Activated CD4-positive, alpha-beta memory T cell treated with anti-CD3 and anti-CD28 coated beads, Interleukin-2, amount 10 ng/mL, durations not matched to agents 7 days and 5 days (primary cell): Measurements from ENCODE around the gene CLEC11A. TPM values are rescaled to one million over a fixed set of nuclear protein-coding genes. Genes with fewer than 3 reads are reported as not detected.

Experiments used
- CTCF ChIA-PET: fragments of 350-600 bp; sonication (Branson Sonifier 250); formaldehyde crosslinking; loops from one replicate; lab custom pipeline; 2021; ENCODE audit warnings: antibody characterized with exemption, inconsistent platforms; lab: Charles Lee
- POLR2A ChIA-PET: fragments of 350-600 bp; sonication (Branson Sonifier 250); formaldehyde crosslinking; loops from one replicate; lab custom pipeline; 2021; ENCODE audit warnings: antibody characterized with exemption; lab: Charles Lee
- DNase-seq: peaks from one replicate; pipeline ENCODE4 v3.0.0-alpha.2; 2020
- H3K27ac Mint-ChIP-seq: one replicate; pipeline ENCODE4 v1.8.0; 2021; ENCODE audit warnings: mild to moderate bottlenecking, mixed read lengths
- H3K27me3 Mint-ChIP-seq: one replicate; pipeline ENCODE4 v1.8.0; 2021; ENCODE audit warnings: mixed read lengths
- H3K36me3 Mint-ChIP-seq: one replicate; pipeline ENCODE4 v1.8.0; 2021; ENCODE audit warnings: low read depth, mixed read lengths
- H3K4me1 Mint-ChIP-seq: one replicate; pipeline ENCODE4 v1.8.0; 2021; ENCODE audit warnings: mixed read lengths
- H3K4me3 Mint-ChIP-seq: one replicate; pipeline ENCODE4 v1.8.0; 2021; ENCODE audit warnings: mild to moderate bottlenecking, mixed read lengths
- H3K9me3 Mint-ChIP-seq: one replicate; pipeline ENCODE4 v1.8.0; 2021; ENCODE audit warnings: mixed read lengths
- total RNA-seq, 2 experiments: library from RNA; stranded (reverse); gene quantifications; one replicate each; pipeline ENCODE4 v1.2.3, GENCODE V29; 2021

Gene CLEC11A
- total RNA-seq, 2 experiments from 2014 or later = 0.43 to 0.65 TPM

- Mint-ChIP-seq H3K4me3 (no peak overlapping the region), H3K4me1 (peaks cover 2% of the 10 kb centered on the region), H3K27ac (no peak overlapping the region), H3K27me3 (peaks cover 11% of the 10 kb centered on the region), H3K9me3 (no peaks in the 10 kb centered on the region), H3K36me3 (no peaks in the 10 kb centered on the region)
- CTCF ChIA-PET = interaction anchor here (1.1 kb wide), 1 partner anchor 14 kb away, joined by 3 read pairs; no protein-coding TSS in a partner anchor
- POLR2A ChIA-PET = no interaction called here
- no peak for DNase-seq
These were observed 12.0 kb upstream of the CLEC11A start for GRCh38 chr19:50711196-50711595.

- Mint-ChIP-seq H3K27ac (no peak overlapping the region), H3K9me3 (no peaks in the 10 kb centered on the region), H3K27me3 (peaks cover 11% of the 10 kb centered on the region), H3K4me3 (no peak overlapping the region), H3K4me1 (peaks cover 2% of the 10 kb centered on the region), H3K36me3 (no peaks in the 10 kb centered on the region)
- ChIA-PET POLR2A (no interaction called here), CTCF (no interaction called here)
- no peak for DNase-seq
These were observed 11.4 kb upstream of the CLEC11A start for GRCh38 chr19:50711805-50712204.

GRCh38 chr19:50712833-50713232 lies 10.3 kb upstream of the CLEC11A start:
- peaks cover 2% of the 10 kb centered on the region for H3K4me1 Mint-ChIP-seq
- peaks cover 19% of the 10 kb centered on the region for H3K27me3 Mint-ChIP-seq
- ChIA-PET CTCF (no interaction called here), POLR2A (no interaction called here)
- H3K4me3 Mint-ChIP-seq = no peak overlapping the region
- H3K36me3 Mint-ChIP-seq = no peaks in the 10 kb centered on the region
- DNase-seq = no peak
- no peaks in the 10 kb centered on the region for H3K9me3 Mint-ChIP-seq
- H3K27ac Mint-ChIP-seq = no peak overlapping the region

GRCh38 chr19:50713556-50714236 lies 9.5 kb upstream of the CLEC11A start:
- H3K36me3 Mint-ChIP-seq = no peaks in the 10 kb centered on the region
- no peak for DNase-seq
- no peak overlapping the region for H3K27ac Mint-ChIP-seq
- ChIA-PET CTCF (interaction anchor here (1.0 kb wide), 1 partner anchor 11 kb away, joined by 4 read pairs; no protein-coding TSS in a partner anchor), POLR2A (no interaction called here)
- peaks cover 20% of the 10 kb centered on the region for H3K27me3 Mint-ChIP-seq
- peaks cover 2% of the 10 kb centered on the region for H3K4me1 Mint-ChIP-seq
- H3K4me3 Mint-ChIP-seq = no peak overlapping the region
- H3K9me3 Mint-ChIP-seq = no peaks in the 10 kb centered on the region

GRCh38 chr19:50716178-50717025 lies 6.8 kb upstream of the CLEC11A start:
- Mint-ChIP-seq H3K4me1 (peaks cover 8% of the 10 kb centered on the region), H3K4me3 (no peak overlapping the region), H3K9me3 (no peaks in the 10 kb centered on the region), H3K27me3 (peaks cover 31% of the 10 kb centered on the region), H3K27ac (no peak overlapping the region), H3K36me3 (no peaks in the 10 kb centered on the region)
- ChIA-PET CTCF (interaction anchor here (1.2 kb wide), 1 partner anchor 11 kb away, joined by 3 read pairs; no protein-coding TSS in a partner anchor), POLR2A (no interaction called here)
- no peak for DNase-seq

- H3K4me3 Mint-ChIP-seq = no peak overlapping the region
- no peak overlapping the region for H3K27ac Mint-ChIP-seq
- ChIA-PET CTCF (interaction anchor here (1.2 kb wide), 1 partner anchor 11 kb away, joined by 3 read pairs; no protein-coding TSS in a partner anchor), POLR2A (no interaction called here)
- no peak for DNase-seq
- peaks cover 37% of the 10 kb centered on the region for H3K27me3 Mint-ChIP-seq
- no peaks in the 10 kb centered on the region for H3K36me3 Mint-ChIP-seq
- H3K4me1 Mint-ChIP-seq = peaks cover 8% of the 10 kb centered on the region
- H3K9me3 Mint-ChIP-seq = no peaks in the 10 kb centered on the region
These were observed 6.0 kb upstream of the CLEC11A start for GRCh38 chr19:50717026-50717723.

GRCh38 chr19:50717891-50718254 lies 5.3 kb upstream of the CLEC11A start:
- Mint-ChIP-seq H3K4me3 (no peak overlapping the region), H3K27ac (no peak overlapping the region), H3K27me3 (peaks cover 42% of the 10 kb centered on the region), H3K4me1 (peaks cover 7% of the 10 kb centered on the region), H3K9me3 (no peaks in the 10 kb centered on the region), H3K36me3 (no peaks in the 10 kb centered on the region)
- ChIA-PET CTCF (no interaction called here), POLR2A (no interaction called here)
- no peak for DNase-seq

- no peaks in the 10 kb centered on the region for H3K9me3 Mint-ChIP-seq
- H3K27me3 Mint-ChIP-seq = peaks cover 42% of the 10 kb centered on the region
- ChIA-PET CTCF (no interaction called here), POLR2A (no interaction called here)
- H3K4me3 Mint-ChIP-seq = no peak overlapping the region
- DNase-seq = no peak
- H3K4me1 Mint-ChIP-seq = peaks cover 8% of the 10 kb centered on the region
- H3K27ac Mint-ChIP-seq = no peak overlapping the region
- no peaks in the 10 kb centered on the region for H3K36me3 Mint-ChIP-seq
These were observed 4.7 kb upstream of the CLEC11A start for GRCh38 chr19:50718255-50719118.

- POLR2A ChIA-PET = no interaction called here
- Mint-ChIP-seq H3K36me3 (no peaks in the 10 kb centered on the region), H3K4me3 (no peak overlapping the region), H3K27me3 (peaks cover 43% of the 10 kb centered on the region), H3K4me1 (peaks cover 11% of the 10 kb centered on the region), H3K9me3 (no peaks in the 10 kb centered on the region), H3K27ac (no peak overlapping the region)
- no peak for DNase-seq
- CTCF ChIA-PET = no interaction called here
These were observed 4.1 kb upstream of the CLEC11A start for GRCh38 chr19:50719119-50719435.

GRCh38 chr19:50719566-50719965 lies 3.6 kb upstream of the CLEC11A start, which contains the start of gene SHANK1:
TSS of gene SHANK1 (minus strand) at chr19:50719802. CDS start at chr19:50716919, 2,883 bp downstream.
- DNase-seq = no peak
- Mint-ChIP-seq H3K4me1 (peaks cover 11% of the 10 kb centered on the region), H3K27ac (no peak within 1 kb of the TSS)

GRCh38 chr19:50720181-50720920 lies 2.8 kb upstream of the CLEC11A start:
- CTCF ChIA-PET = interaction anchor here (1.1 kb wide), 1 partner anchor 14 kb away, joined by 3 read pairs; no protein-coding TSS in a partner anchor
- POLR2A ChIA-PET = no interaction called here
- peaks cover 11% of the 10 kb centered on the region for H3K4me1 Mint-ChIP-seq
- no peak overlapping the region for H3K27ac Mint-ChIP-seq
- H3K27me3 Mint-ChIP-seq = peaks cover 48% of the 10 kb centered on the region
- H3K4me3 Mint-ChIP-seq = no peak overlapping the region
- no peak for DNase-seq
- H3K9me3 Mint-ChIP-seq = no peaks in the 10 kb centered on the region
- H3K36me3 Mint-ChIP-seq = no peaks in the 10 kb centered on the region

More at GRCh38 chr19:50719566-50719965, 3.6 kb upstream of the CLEC11A start, which contains the start of gene SHANK1:
- Mint-ChIP-seq H3K4me3 (no peak within 1 kb of the TSS), H3K9me3 (no peaks in the 10 kb centered on the region), H3K27me3 (peaks cover 48% of the 10 kb centered on the region), H3K36me3 (no peaks in the 10 kb centered on the region)
- CTCF ChIA-PET = no interaction called here
- POLR2A ChIA-PET = no interaction called here
